ENCODE data around the gene MAN1A1.

Gene MAN1A1

DNA sequence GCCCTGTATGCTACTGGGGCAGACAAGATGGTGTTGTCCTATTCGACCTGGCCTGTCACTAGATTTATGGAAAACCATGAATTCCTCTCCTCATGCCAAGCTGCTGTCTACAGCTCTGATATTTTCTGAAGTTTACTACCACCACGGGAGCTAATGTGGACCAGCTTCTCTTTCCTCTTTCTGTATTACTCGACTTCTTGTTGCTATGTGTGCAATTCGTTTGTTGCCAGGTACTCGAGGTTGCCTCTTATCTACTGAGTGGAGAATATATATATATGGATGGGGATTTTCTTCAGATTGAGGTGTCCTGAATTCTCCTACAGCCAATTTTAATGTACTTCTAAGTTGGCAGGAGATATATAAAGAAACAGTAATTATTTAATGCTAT lies 34.7 kb downstream of the MAN1A1 start:
- TF ChIP-seq, protein P1, sequence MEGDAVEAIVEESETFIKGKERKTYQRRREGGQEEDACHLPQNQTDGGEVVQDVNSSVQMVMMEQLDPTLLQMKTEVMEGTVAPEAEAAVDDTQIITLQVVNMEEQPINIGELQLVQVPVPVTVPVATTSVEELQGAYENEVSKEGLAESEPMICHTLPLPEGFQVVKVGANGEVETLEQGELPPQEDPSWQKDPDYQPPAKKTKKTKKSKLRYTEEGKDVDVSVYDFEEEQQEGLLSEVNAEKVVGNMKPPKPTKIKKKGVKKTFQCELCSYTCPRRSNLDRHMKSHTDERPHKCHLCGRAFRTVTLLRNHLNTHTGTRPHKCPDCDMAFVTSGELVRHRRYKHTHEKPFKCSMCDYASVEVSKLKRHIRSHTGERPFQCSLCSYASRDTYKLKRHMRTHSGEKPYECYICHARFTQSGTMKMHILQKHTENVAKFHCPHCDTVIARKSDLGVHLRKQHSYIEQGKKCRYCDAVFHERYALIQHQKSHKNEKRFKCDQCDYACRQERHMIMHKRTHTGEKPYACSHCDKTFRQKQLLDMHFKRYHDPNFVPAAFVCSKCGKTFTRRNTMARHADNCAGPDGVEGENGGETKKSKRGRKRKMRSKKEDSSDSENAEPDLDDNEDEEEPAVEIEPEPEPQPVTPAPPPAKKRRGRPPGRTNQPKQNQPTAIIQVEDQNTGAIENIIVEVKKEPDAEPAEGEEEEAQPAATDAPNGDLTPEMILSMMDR (IDR thresholded peaks at IDR 0.05) = no peak
- Histone ChIP-seq H3K36me3 (no peaks in the 10 kb centered on the region), H3K27me3 (no peaks in the 10 kb centered on the region), H3K9me3 (no peaks in the 10 kb centered on the region), H3K27ac (no peak overlapping the region), H3K4me3 (no peak overlapping the region), H3K4me1 (peaks cover 0 to 22% (median 10%) of the 10 kb centered on the region in 4 donors)
- no peak for DNase-seq
- intact Hi-C loops (cut with DNase I; ENCODE audit: low total_unique reads) = no loop called here

DNA sequence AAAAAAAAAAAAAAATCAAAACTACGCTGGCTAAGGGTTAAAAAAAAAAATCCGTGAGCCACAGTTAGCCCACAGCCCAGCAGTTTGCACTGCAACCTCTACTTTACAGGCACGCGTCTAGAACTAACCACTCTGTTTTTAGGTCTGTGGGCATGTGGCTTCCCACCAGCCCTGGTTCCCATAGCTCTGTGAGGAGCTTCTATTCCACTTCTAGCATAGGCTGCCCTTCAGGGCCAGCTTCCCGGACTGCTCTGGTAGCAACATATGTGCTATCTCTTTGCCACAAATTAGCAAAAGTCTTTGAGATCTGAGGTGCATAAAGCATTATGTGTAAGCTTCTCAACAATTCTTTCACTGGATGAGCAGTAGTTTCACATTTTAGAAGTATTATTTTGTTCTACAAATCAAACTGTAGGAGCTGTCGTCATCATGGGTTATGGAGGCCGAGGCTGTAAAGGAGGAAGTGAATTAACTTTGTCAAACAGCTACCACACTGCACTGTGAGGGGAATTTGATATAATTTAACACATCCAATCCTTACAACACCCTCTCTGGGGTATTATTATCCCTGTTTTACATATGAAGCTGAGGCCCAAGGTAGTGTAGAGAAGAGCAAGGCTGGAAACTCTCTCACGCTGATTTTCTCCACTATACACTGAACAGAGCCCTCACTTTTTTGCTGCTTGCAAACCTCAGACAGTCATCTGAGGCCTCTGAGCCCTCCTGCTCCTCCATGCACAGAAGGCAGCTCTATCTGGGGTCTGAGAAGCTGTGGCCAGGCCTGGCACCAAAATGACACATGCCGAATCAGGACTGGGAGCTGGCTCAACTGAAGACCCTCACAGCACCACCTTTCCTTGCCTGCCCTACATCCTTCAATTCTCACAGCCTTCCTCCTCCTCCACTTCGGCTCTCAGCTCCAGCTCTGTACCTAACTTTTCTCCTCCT lies 35.4 kb downstream of the MAN1A1 start:
- no peaks in the 10 kb centered on the region for H3K36me3 ChIP-seq
- peaks cover 0 to 25% (median 10%) of the 10 kb centered on the region in 4 donors for H3K4me1 ChIP-seq
- no peak for DNase-seq
- H3K4me3 ChIP-seq = no peak overlapping the region
- H3K27me3 ChIP-seq = no peaks in the 10 kb centered on the region
- TF ChIP-seq, protein P1 (IDR thresholded peaks at IDR 0.05) = no peak
- no peaks in the 10 kb centered on the region for H3K9me3 ChIP-seq
- intact Hi-C loops (cut with DNase I; ENCODE audit: low total_unique reads) = no loop called here
- no peak overlapping the region for H3K27ac ChIP-seq

DNA sequence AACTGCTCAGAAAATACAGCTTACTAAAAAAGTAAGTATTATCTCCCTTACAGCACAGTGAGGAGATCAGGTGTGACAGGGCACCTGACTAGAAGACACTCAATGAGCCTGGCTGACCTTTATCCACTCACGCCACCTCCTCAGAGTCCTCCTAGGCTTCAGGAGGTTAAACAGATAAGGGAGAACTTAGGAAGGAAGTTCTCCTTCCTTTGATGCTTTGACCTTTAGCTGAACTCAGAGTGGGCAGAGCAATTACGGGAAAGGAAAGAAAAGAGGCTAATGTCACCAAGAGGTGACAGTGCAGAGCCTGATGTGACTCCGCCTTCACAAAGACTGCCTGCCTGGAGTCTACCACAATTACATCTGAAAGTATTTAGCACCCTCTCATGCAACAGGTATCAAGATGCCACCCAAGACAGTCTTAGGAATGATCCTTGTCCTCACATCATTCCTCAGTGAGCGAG lies 36.7 kb downstream of the MAN1A1 start:
- DNase-seq = no peak
- Histone ChIP-seq H3K9me3 (no peaks in the 10 kb centered on the region), H3K36me3 (no peaks in the 10 kb centered on the region), H3K4me3 (no peak overlapping the region), H3K27me3 (no peaks in the 10 kb centered on the region), H3K4me1 (peaks cover 0 to 37% (median 10%) of the 10 kb centered on the region in 4 donors), H3K27ac (no peak overlapping the region)
- TF ChIP-seq, protein P1 (IDR thresholded peaks at IDR 0.05) = no peak
- intact Hi-C loops (cut with DNase I; ENCODE audit: low total_unique reads) = no loop called here

DNA sequence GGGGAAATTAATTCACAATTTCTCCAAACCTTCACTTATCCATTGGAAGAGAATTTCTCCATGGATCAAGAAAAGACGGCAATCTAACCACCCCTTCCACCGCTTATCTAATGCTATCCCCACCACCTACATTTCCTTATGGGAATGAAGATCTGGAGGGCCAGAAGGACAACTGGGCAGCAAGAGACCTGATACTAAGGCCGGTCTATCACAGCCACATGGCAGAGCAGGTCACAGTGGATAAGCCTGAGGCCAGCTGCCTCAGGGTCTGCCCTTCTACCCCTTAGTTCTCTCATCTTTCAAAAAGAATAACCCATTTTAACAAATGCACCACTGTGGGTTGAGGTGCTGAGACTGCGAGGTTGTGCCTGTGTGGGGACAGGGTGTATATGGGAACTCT lies 37.1 kb downstream of the MAN1A1 start:
- intact Hi-C loops (cut with DNase I; ENCODE audit: low total_unique reads) = no loop called here
- H3K4me1 ChIP-seq = peaks cover 0 to 37% (median 10%) of the 10 kb centered on the region in 4 donors
- no peak for DNase-seq
- H3K27me3 ChIP-seq = no peaks in the 10 kb centered on the region
- no peaks in the 10 kb centered on the region for H3K9me3 ChIP-seq
- H3K36me3 ChIP-seq = no peaks in the 10 kb centered on the region
- H3K27ac ChIP-seq = no peak overlapping the region
- TF ChIP-seq, protein P1 (IDR thresholded peaks at IDR 0.05) = no peak
- H3K4me3 ChIP-seq = no peak overlapping the region

DNA sequence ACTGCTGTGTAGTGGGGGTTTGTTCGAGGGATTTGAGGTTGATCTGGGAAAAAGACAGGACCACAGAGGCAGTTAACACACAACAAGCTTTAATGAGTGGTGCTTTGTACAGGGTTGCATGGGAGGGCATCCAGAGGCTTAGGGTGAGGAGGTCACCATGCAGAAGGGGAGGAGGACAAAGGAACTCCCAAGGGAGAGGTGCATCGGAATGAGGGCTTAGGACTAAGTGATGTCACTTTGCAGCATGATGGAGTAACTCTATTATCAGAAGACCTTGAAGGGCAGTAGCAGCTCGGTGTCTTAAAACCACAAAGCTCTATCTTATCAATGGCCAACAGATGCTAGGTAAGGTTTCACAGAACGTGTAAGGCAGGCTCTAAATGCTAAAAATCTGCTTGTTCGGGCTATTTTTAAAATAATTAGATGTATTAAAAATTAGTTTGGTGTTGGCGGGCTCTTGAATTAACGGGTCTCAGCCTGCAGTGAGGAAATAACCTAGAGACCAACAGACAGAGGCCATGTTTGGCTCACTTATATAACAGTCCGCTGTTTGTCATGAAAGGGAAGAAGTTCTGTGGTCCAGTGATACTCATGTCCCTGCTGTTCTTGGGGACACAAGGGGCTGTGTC lies 37.9 kb downstream of the MAN1A1 start:
- Histone ChIP-seq H3K9me3 (no peaks in the 10 kb centered on the region), H3K27me3 (no peaks in the 10 kb centered on the region), H3K36me3 (peaks cover 0 to 1% (median 0%) of the 10 kb centered on the region in 3 donors), H3K4me3 (no peak overlapping the region), H3K27ac (no peak overlapping the region), H3K4me1 (peaks cover 0 to 37% (median 10%) of the 10 kb centered on the region in 4 donors)
- no peak for DNase-seq
- intact Hi-C loops (cut with DNase I; ENCODE audit: low total_unique reads) = no loop called here
- TF ChIP-seq, protein P1 (IDR thresholded peaks at IDR 0.05) = no peak
